K562 (cell line): ENCODE results near the gene SMNDC1.

Source experiments
- NFRKB ChIP-seq: fragments of 450-650 bp; IDR thresholded peaks from 2 replicates; pipeline ENCODE4 v1.6.1; 2016; ENCODE audit warnings: low read depth
- ZNF830 ChIP-seq: fragments of 250-450 bp; sonication (Bioruptor Pico); IDR thresholded peaks from 2 replicates; pipeline ENCODE4 v1.5.0; 2021; ENCODE audit warnings: mild to moderate bottlenecking

GRCh38 chr10:110343947-110344346, 39.2 kb upstream of the SMNDC1 start:
- TF ChIP-seq NFRKB (no peak), ZNF830 (CRISPR knock-in tag) (no peak)
